ENCODE results near the gene DNMT3L. TPM values are rescaled to one million over a fixed set of nuclear protein-coding genes. Genes with fewer than 3 reads are reported as not detected.
"Not testable (repeated sequence)": the region's sequence is repeated elsewhere in the genome, so short reads cannot be mapped to it uniquely, and the experiment has no call there.

DNMT3L gene
- polyA plus RNA-seq, 3 donors from 2014 or later: not detected

DNA sequence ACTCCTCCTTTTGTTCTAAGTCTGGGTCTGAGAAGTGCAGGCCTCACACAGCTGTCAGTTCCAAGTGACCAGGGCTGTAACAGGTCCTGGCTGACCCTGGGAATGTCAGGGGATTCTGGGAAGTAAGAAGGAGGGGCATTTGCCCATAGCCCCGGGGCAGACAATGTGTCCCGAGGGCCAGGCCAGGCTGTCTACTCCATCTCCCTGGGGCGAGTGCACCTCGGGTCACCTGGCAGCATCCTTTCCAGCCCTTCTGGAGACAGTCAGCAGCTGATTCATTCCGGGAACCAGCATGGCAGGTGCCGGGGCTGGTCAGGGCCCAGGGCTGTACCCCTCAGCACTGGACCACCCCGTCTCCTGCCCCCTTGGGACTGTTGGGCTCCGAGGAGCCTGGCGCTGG lies 34.1 kb downstream of the DNMT3L start:
- H3K4me1 Mint-ChIP-seq; H3K36me3 Mint-ChIP-seq; H3K27ac Mint-ChIP-seq; H3K9me3 Mint-ChIP-seq; H3K4me3 Mint-ChIP-seq; H3K27me3 Mint-ChIP-seq (ENCODE audit: low read depth in 3 of 3); DNase-seq: not testable (repeated sequence)

GRCh38 chr21:44225605-44226004 lies 36.1 kb downstream of the DNMT3L start:
- not testable (repeated sequence) for DNase-seq; H3K36me3 Mint-ChIP-seq; H3K4me3 Mint-ChIP-seq; H3K4me1 Mint-ChIP-seq; H3K27me3 Mint-ChIP-seq (ENCODE audit: low read depth in 3 of 3); H3K27ac Mint-ChIP-seq; H3K9me3 Mint-ChIP-seq

DNA sequence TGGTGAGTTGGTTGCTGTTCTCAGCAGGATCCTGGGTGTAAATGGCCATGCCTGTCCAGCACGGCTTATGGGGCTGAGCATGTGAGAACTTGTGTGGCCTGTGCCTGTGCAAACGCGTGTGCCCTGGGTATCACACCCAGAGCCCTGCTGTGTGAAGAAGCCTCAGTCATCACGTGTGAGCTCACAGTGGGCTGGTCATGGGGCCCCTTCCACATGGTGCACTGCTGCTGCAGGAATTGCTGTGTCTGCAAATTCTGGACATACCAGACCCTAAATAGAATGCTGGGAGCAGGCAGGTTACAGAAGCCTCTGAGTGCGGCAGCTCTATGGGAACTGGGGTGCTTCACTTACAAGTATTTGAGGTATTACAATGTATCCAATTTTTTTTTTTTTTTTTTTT lies 38.4 kb downstream of the DNMT3L start:
- not testable (repeated sequence) for H3K4me3 Mint-ChIP-seq; H3K4me1 Mint-ChIP-seq; H3K9me3 Mint-ChIP-seq; H3K27me3 Mint-ChIP-seq (ENCODE audit: low read depth in 3 of 3); H3K27ac Mint-ChIP-seq; H3K36me3 Mint-ChIP-seq; DNase-seq

GRCh38 chr21:44220674-44221073 lies 41.0 kb downstream of the DNMT3L start:
- H3K27ac Mint-ChIP-seq; H3K27me3 Mint-ChIP-seq (ENCODE audit: low read depth in 3 of 3); DNase-seq; H3K4me1 Mint-ChIP-seq; H3K9me3 Mint-ChIP-seq; H3K36me3 Mint-ChIP-seq; H3K4me3 Mint-ChIP-seq: not testable (repeated sequence)

DNA sequence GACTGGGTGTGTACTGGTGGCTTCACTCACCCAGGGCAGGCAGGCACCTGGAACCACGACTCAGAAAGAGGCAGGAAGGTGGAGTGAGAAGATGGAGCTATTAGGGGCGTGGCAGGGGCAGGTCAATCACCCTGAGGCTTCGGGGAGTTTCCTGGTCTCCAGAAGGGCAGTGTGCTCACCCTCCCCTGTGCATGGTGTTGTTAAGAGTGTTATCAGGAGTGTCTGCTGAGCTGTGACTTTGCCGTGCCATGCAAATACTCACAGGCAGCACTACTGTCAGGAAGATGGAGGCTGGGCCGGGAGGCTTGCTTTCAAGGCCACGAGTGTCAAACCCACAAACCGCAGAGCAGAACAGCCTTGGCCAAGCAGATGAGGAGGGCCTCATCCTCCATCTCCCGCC lies 43.2 kb downstream of the DNMT3L start:
- not testable (repeated sequence) for H3K36me3 Mint-ChIP-seq; H3K9me3 Mint-ChIP-seq; DNase-seq; H3K27me3 Mint-ChIP-seq (ENCODE audit: low read depth in 3 of 3); H3K4me1 Mint-ChIP-seq; H3K27ac Mint-ChIP-seq; H3K4me3 Mint-ChIP-seq

GRCh38 chr21:44211978-44212377 lies 49.7 kb downstream of the DNMT3L start:
- DNase-seq; H3K36me3 Mint-ChIP-seq; H3K27me3 Mint-ChIP-seq (ENCODE audit: low read depth in 3 of 3); H3K4me1 Mint-ChIP-seq; H3K9me3 Mint-ChIP-seq; H3K4me3 Mint-ChIP-seq: not testable (repeated sequence)
- H3K27ac Mint-ChIP-seq: peak overlapping the region in 1 of 6 donors; percentile 84

DNA sequence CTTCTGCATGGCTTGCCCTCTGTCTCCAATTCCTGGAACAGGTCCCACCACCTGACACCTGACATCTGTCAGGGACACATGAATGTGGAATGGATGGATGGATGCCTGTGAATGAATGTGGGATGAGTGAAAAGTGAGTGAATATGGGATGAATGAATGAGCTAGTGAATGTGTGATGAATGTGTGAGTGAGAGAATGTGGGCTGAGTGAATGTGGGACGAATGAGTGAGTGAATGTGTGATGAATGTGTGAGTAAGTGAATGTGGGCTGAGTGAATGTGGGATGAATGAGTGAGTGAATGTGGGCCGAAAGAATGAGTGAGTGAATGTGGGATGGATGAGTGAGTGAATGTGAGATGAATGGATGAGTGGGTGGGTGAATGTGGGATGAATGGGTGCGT lies 50.1 kb downstream of the DNMT3L start:
- not testable (repeated sequence) for DNase-seq; H3K36me3 Mint-ChIP-seq; H3K27me3 Mint-ChIP-seq (ENCODE audit: low read depth in 3 of 3); H3K4me3 Mint-ChIP-seq; H3K4me1 Mint-ChIP-seq; H3K9me3 Mint-ChIP-seq; H3K27ac Mint-ChIP-seq

GRCh38 chr21:44207860-44208646 lies 53.6 kb downstream of the DNMT3L start:
- DNase-seq; H3K4me1 Mint-ChIP-seq; H3K27me3 Mint-ChIP-seq (ENCODE audit: low read depth in 3 of 3); H3K9me3 Mint-ChIP-seq; H3K4me3 Mint-ChIP-seq; H3K27ac Mint-ChIP-seq; H3K36me3 Mint-ChIP-seq: not testable (repeated sequence)

DNA sequence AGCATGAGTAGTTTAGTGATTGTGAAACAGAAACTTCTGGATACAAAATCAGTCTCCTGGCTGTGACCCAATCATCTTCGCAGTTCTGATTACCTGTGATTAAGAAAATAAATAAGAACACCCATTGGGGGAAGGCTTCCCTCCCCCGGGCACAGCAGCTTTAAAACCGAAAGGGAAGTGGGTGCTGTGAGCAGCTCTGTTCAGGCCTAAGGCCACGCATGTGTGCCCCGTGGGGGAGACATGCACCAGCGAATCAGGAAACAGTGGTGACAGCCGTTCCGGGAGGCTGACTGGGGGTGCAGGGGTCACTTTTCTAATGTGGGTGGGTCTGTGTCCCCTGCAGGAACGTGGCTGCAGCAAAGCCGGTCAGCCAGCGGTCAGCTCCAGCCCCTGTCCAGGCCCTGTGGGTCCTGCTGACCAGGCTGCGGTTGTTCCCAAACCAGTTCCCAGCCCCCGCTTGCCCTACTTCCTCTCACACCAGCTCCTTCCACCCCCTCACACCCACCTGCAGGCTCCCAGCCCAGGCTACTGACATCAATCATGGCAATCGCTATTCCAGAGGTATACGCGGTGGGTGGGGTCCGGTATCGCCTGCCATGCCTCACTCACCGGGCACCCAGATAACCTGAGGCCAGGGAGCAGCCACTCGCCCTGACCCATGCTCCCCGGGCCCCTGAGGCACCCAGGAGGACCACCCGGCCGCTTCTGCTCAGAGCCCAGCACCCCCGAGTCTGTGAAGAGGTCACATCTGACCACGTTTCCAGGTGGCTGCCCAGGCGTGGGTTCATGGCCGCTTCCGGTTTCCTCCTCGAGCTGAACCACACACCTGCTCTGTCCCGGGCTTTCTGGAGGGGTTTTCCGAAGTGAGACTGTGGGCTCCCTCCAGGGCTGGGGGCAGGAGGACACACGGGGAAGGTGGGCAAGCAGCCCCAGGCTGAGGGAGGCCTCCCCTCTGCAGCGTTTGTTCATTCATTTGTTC lies 54.7 kb downstream of the DNMT3L start:
- not testable (repeated sequence) for H3K36me3 Mint-ChIP-seq; DNase-seq; H3K4me3 Mint-ChIP-seq; H3K9me3 Mint-ChIP-seq; H3K4me1 Mint-ChIP-seq; H3K27ac Mint-ChIP-seq; H3K27me3 Mint-ChIP-seq (ENCODE audit: low read depth in 3 of 3)

DNA sequence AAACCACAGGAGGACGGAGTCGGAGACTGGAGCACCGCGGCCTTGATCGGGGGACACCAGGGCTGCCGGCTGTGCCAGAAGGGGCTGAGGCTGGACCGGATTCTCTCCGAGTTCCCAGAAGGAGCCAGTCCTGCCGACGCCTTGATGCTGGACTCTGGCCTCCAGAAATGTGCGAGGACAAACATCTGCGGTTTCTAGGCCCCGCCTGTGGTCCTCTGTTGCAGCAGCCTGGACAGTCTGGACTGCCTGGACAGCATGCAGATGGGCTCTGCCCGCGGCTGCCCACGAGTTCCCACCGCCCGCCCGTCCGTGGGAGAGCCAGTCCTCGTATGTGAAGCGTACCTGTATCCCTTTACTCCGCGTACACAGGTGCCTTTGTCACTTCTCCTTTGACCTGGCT lies 55.5 kb downstream of the DNMT3L start:
- not testable (repeated sequence) for H3K36me3 Mint-ChIP-seq; H3K9me3 Mint-ChIP-seq; DNase-seq; H3K4me1 Mint-ChIP-seq; H3K4me3 Mint-ChIP-seq; H3K27ac Mint-ChIP-seq; H3K27me3 Mint-ChIP-seq (ENCODE audit: low read depth in 3 of 3)

DNA sequence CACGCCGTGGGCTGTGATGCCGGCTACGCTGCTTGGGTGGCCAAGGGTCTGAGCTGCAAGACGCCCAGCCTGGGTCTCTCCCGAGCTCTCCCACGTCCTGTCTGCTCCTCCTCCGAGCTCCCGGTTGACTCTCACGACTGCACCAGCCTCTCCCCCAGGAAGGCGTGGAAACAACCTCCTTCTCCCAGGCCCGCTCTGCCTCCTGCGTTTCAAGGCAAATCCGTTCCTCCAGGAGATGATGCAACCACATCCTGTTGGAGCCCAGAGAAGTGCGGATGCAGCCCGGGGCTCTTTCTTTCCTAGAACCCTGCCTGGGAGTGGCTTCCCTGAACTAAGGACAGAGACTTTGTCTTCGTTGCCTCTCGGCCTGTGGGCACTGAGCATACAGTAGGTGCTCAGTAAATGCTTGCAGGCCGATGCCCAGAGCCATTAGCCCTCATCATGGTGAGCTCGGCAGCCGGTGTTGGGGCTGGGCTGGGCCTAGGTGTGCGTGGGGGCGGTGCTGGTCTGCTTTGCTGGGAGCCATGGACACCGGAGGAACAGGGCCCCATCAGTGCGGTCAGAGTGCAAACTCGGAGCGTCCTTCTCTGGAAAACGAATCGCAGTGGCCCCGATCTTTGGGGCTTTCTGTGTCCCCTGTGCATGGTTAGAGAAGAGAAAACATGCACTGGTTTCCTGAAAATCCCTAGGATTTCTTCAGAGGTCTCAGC lies 59.0 kb downstream of the DNMT3L start:
- H3K9me3 Mint-ChIP-seq; DNase-seq; H3K27ac Mint-ChIP-seq; H3K27me3 Mint-ChIP-seq (ENCODE audit: low read depth in 3 of 3); H3K36me3 Mint-ChIP-seq; H3K4me3 Mint-ChIP-seq; H3K4me1 Mint-ChIP-seq: not testable (repeated sequence)

DNA sequence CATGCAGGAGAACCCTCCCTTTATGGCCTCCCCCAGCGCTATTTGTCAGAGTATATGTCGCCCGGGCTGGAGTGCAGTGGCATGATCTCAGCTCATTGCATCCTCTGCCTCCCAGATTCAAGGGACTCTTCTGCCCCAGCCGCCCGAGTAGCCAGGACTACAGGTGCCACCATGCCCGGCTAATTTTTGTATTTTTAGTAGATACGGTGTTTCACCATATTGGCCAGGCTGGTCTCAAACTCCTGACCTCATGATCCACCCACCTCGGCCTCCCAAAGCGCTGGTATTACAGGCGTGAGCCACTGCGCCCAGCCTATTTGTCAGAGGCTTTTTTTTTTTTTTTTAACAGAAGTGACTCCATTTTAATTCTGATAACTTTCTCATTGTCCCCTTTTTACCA lies 61.7 kb downstream of the DNMT3L start:
- not testable (repeated sequence) for H3K4me1 Mint-ChIP-seq; H3K4me3 Mint-ChIP-seq; H3K9me3 Mint-ChIP-seq; DNase-seq; H3K27ac Mint-ChIP-seq; H3K36me3 Mint-ChIP-seq; H3K27me3 Mint-ChIP-seq (ENCODE audit: low read depth in 3 of 3)

- Mint-ChIP-seq H3K27ac (no peak overlapping the region), H3K27me3 (ENCODE audit: low read depth in 3 of 3) (no peaks in the 10 kb centered on the region), H3K9me3 (no peaks in the 10 kb centered on the region), H3K36me3 (no peaks in the 10 kb centered on the region), H3K4me3 (no peak overlapping the region), H3K4me1 (peaks cover 0 to 2% of the 10 kb centered on the region in 2 donors)
- no peak for DNase-seq
These were observed 62.2 kb downstream of the DNMT3L start for GRCh38 chr21:44199448-44199847.

- H3K36me3 Mint-ChIP-seq; H3K4me3 Mint-ChIP-seq; H3K27ac Mint-ChIP-seq; H3K4me1 Mint-ChIP-seq; H3K9me3 Mint-ChIP-seq; DNase-seq; H3K27me3 Mint-ChIP-seq (ENCODE audit: low read depth in 3 of 3): not testable (repeated sequence)
These were observed 64.6 kb downstream of the DNMT3L start for GRCh38 chr21:44197156-44197516.

Data from immature natural killer cell (primary cell).